ENCODE results near the gene MON1A.

The MON1A gene

DNA sequence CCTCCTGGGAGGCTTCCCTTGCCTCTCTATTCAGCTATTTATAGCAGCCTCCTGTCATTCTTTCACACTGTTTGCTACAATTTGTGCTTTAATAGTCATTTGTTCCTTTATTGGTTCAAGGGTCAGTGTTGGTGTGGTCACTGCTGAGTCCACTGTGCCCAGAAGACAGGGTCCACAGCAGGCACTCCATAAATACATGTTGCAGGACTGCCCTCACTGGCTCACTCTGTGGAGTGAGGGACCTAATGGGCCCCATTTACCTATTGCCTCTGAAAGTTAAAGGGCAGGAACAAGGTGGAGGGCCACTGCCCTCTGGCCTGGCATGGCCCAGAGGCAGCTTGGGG, 42.7 kb downstream of the MON1A start:
- no peak for DNase-seq

DNA sequence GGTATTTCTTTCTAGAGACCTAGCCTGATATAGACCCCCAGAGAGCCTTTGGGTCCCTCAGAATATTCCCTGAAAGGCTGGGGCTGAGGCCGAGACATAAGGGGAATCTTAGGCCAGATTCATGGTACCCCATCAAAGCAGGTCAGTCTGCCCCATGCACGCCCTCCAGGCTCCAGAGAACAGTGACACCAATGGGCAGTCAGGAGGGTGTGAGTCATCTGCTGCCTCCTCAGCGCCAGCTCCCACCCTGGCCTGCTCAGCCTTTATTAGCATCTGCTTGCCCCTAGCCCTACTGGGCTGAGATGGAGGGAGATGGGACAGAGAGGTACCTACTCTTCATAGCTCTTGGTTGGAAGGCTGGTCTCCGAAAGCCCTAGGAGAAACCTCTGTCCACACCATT, 45.6 kb downstream of the MON1A start:
- DNase-seq, result no peak

DNA sequence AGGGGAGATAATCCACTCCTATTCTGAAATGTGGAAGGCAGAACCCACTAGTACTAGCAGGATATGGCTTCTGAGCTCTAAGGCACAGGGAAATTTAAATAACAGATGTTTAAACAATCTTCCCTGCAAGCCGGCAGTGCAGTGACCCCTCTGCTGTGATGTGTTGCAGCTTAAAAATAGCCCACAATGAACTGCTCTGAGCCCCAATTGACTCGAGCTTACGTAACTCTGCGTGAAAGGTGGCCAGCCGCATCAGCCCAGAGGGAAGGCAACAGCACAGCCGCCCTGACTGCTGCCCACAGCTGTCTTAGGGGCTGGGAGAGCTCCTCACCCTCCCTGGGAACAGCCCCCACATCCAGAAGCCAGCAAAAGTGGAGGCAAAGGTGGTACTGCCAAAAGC, 47.4 kb downstream of the MON1A start:
- no peak for DNase-seq

DNA sequence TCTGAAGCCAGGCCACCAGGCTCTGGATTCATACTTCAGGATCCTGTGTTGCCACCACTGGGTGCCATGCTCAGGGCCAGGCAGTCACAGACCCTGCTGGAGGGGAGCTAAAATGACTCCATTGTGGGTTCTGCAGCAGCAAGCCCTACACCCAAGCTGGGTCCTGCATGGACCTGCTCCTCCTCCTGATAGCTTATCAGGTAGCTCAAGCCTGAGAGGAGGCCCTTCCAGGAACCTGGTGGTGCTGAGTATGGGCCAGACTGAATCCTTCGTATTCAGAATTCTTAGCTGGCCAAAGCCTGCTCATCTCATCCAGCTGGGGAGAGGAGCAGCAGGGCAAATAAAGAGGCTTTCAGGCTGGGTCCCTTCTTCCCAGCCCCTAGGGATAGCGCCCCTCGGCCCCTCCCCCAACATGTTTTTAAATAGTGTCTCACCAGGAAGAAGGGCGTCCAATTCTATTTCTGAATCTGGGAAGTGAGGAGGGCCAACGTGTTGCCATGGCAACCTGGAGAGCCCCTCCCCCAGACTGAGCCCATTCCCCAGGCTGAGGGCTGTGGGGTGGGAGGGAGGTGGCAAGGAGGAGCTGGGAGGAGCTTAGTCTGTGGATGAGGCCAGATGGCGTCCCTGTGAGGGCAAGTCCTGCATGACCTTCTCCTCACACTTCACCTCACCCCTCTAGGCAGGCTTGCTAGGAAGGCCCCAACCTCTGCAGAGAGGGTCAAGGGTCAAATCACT, 48.9 kb downstream of the MON1A start:
- DNase-seq, result no peak

DNA sequence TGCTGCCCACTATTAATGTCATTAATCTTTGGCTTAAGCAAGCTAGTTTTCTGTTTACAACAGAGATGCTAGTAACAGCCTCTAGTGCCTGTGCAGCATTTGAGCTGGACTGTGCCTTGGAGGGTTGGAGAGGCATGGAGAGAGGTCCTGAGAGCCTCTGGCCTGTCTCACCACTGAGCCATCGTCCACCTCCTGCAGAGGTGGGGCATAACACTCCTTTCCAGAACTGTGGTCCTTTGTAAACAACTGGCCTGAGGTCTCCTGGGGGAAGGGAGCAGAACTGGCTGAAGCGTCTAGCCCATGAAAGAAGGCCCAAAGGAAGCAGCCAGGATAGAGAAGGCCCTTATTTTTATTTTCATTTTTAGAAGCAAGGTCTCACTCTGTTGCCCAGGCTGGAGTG, 49.9 kb downstream of the MON1A start:
- DNase-seq, result no peak

DNA sequence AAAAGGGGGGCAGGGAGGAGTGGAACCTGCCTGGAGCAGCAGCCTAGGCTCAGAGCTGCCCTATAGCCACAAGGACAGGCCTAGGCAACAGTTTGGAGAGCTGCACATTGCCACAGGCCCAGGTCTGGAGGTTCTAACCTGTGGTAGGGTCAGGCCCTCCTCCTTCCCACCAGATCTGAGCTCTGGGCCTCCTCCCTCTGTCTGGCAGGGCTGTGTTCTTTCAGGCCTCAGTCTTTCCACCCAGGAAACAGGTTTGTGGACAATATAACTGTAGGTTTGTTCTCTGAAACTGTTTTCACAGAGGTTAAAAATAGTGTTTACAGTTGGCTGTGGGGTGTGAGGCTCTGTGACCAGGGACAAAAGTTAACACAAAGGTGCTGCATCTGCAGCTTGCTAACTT, 50.9 kb downstream of the MON1A start:
- no peak for DNase-seq

DNA sequence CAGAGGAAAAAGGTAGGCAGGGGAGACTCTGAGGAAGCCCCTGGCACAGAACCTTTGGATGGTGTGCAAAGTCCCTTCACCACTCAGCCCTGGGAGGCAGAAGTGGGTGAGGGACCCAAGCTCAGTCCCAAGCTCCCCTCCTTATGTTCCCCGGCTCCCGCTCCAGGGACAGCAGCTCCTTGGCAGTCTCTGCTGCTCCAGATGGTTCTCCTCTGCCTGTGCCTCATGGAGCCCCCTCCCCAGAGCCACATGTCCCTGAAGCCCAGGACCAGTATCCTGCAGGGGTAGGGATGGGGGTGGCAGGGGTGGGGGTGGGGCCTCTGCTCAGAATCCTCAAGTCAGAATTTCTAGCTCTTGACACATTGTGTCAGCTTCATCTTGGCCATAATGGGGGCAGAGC, 51.9 kb downstream of the MON1A start:
- DNase-seq, result no peak

DNA sequence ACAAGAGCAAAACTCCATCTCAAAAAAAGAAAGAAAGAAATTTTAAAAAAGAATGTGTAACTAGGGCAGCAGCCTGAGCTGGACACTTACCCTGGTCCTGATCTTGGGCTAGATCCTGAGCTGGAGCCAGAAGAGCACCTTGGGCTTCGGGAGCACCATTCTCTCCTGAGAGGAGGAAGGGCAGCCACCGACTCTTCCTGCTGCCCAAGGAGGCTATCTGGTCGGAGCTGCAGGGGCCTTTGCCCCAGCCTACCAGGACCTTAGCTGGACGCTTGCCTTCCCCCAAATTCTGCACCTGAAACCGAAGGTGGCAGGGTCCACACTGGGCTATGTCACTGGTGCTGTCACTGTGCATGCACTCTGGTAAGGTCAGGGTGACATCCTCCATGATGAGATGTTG, 53.0 kb downstream of the MON1A start:
- no peak for DNase-seq

DNA sequence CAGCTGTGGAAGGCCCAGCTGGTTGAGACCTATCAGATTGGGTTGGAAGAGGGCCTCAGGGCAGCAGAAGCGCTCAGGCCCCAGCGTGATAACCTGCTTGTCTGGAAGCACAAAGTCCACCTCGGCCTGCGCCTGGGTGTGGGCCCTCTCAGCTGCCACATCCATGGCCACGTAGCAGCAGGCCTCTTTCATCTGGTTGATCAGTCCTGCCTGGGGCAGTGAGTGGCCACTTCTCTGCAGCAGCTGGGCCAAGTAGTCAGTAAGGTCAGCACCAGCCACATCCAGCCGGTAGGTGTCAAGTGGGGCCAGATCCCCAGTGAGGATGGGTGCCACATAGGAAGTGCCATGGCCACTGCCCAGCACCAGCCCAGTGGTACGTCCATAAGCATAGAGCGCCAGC, 56.0 kb downstream of the MON1A start:
- DNase-seq, result no peak

DNA sequence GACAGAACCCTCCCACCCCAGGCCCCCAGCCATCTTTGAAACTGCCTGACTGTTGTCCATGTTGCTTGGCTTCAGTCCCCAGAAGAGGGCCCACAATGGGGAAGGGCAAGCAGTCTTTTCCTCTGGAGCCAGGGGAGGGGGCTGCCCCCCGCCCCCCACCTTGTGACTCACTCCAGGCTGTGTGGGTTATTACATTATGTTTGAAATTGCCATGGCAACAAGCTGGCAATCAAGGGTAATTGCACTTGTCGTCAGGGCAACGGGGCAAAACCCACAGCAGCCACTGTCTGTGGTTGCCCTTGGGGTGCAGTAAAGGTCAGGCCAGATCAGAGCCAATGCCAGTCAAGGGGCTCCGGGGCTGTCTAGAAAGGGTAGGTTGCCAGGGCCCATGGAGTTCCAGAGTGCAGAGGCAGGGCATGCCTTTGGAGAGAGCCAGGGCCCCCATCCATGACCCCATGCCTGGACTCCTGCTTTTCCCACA, 56.8 kb downstream of the MON1A start:
- no peak for DNase-seq

DNA sequence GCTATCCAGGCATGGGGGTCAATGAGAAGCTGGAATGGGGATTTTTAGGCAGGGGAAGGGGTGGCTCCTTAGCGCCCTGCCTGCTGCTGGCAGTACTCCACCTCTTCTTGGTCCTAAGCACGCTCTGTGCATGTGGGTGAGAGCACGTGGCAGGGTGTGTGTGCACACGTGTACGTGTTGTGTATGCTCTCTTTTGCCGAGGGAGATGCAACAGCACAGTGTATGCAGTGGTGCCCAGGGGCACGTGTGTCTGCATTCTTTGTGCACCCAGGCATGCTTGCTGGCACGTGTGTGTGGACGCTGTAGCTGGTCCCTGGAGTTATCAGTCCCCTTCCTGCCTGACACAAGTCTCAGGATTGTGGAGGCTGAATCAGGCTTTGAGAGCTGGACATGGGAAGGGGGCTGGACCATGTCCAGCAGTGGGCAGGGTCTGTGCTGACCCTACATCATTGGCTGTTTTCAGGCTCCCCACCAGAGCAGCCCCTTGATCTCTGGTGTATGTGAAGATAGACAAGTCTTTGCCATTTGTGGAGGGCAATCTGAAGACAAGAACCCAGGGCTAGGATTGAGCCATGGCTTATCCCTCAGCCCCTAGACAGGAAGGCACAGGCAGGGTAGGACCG, 58.0 kb downstream of the MON1A start:
- no peak for DNase-seq

DNA sequence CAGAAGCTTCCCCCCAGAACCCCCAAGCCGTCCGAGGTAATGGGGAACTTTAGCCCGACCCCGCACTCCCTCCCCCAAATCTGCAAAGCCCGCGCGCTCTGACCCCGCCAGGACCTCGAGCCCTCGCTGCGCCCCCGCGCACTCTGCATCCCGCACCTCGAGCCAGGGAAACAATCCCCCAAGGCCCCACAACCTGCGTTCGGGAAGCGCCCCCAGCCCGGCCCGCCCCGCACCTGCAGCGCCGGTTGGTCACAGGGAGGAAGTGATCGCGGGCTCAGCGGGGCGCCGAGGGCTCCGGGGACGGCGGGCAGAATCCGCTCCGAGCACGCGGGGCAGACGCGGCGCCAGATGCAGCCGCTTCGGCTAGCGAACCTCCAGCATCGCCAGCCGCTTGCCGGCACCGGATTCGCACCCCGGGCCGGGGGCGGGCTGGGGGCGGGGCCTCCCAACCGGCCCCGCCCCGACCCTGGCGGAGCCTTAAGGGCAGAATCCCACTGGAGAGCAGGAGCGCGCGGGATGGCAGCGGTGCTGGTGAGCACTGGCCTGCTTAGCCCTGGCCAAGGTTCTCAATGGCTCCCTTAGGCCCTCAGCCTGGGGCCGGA, 60.0 kb downstream of the MON1A start, which contains the start of gene CAMKV:
CAMKV (minus strand) TSS at position 382 of the 602 bp plus-strand sequence. CDS start 7,518 bp downstream, outside the sequence.
- no peak for DNase-seq

DNA sequence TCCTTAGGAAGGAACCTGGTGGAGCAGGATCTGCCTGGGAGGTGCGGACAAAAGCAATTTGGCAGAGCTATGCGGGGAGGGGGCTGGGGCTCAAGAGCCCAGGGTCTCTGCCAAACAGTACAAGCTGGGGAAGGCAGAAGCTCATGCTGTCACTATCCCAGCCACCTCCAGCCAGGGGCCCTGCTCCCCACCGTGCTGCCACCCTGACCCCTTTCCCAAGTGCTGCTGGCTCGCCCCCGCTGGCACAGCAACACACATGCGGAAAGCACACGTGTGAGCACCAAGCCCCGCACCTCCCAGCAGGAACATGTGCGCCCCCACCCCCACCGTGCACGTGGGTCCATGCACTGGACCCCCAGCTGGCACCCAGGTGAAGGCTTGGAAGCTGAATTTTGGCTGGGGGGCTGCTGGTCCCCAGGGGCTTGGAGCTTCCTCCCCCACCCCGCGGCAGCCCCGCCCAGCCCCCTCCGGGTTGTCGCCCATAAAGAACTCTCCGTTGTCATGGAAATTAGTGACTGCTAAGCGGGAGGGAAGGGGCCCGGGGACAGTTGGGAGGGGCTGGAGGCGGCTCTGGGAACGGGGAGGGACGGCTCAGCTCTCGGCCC, 60.6 kb downstream of the MON1A start:
- DNase-seq, result no peak

DNA sequence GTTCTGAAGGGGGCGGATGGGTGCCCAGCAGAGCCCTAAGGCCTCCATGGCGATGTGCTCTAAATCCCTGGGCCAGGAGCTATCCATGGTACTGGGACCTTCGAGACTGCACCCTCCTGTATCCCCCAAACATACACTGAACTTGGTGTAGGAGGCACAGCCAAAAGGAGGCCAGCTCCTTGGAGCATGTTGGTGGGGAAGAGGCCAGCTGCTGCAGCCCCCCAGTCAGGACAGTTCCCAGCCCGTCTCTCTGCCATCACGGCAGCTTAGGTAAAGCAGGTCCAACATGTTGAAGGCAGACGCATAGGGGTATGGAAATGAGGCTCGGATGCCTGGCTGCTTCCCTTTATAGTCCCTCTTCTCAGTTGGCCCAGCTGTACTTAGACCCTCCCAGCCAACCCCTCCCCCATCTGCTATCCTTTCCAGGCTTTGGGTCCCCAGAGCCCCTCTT, 61.7 kb downstream of the MON1A start:
- no peak for DNase-seq

DNA sequence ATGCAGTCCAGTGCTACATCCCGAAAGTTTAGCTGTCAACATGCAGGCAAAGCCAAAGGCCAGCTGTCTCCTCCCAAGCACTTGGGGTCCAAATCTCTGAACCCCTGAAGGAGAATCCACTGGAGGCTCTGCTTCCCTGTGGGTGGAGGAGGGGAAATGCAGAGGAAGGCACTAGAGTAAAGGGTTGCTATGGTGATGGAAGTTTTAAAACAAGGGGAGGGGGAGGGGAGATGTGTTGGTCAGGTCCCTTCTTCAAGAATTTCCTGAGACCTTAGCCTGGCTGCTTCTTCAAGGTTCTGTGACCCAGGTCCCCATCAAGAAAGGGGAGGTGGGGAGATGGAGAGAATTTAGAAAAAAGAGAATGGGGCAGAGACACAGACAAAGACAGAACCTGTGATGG, 62.2 kb downstream of the MON1A start:
- DNase-seq, result no peak

DNA sequence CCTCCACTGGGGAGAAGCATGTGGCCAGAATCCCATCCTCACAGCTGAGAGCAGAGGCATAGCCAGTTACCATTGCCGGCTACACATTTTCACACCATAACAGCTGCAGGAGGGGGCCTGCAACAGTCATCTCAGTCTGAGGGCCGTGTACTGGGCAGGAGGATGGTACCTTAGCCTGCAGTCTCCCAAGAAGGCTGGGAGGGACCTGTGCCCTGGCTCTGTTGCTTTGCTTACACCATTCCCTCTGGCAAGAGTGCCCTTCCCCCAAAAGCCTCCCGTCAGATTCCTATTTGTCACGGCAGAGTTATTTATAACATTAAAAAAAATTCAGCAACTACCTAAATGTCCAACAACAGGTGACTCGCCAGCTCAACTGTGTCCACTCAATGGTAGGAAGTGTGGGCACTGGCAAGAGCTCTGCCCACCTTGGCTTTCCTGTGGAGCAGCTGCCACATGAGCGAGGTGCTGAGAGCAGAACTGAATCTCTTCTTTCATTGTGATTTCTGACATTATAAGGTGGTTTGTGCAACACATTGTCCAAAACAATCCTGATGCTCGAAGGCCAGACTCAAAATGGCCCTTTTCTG, 64.3 kb downstream of the MON1A start:
- no peak for DNase-seq

DNA sequence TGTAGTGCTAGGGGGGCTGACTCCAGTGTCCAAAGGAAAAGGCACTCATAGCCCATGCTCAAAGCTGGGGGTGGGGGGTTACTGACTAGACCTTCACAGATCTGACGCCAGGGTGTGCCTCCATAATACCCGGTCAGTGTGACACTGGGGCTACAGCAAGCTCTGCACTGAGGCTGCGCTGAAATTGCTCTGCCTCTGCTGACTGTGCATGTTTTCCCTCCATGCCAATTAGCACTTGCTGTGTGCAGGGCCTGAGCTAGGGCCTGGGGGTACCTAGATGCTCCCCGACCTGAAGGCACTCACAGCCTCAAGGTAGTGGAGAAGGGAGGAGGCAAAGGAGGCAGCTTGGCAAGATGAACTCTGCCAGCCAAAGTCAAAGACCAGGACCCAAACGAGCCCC, 65.1 kb downstream of the MON1A start:
- no peak for DNase-seq

DNA sequence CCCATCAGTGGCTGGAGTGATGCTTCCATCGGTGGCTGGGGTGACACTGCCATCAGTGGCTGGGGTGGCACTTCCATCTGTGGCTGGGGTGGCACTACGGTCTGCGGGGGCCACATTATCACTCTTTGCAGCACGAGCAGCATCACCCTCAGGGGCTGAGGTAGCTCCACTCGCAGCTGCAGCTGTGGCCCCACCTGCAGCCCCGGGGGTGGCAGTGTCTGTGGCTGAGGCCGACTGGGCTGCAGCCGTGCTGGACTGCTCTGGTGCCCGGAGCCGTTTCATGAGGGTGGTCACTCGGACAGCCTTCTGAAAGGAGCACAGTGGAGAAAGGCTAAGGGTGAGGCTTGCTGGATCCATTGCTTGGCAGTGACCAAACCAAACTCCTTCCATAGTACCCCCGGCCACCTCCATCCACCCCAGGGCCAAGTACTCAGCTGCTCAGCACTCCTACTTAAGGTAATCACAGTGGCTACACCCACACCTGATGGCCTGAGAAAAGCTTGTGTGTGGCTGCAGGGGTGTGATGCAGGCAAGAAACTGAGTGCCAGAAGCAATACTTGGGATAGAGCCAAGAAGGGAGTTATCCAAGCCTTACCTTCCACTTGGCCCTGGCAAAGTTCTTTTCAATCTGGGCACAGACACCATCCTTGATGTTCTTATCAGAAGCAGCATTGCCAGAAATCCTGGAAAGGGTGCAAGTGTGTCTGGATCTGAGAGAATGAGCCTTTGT, 69.9 kb downstream of the MON1A start:
- DNase-seq, result no peak
